ENCODE measurements around the gene PCGF1.

Gene PCGF1

DNA sequence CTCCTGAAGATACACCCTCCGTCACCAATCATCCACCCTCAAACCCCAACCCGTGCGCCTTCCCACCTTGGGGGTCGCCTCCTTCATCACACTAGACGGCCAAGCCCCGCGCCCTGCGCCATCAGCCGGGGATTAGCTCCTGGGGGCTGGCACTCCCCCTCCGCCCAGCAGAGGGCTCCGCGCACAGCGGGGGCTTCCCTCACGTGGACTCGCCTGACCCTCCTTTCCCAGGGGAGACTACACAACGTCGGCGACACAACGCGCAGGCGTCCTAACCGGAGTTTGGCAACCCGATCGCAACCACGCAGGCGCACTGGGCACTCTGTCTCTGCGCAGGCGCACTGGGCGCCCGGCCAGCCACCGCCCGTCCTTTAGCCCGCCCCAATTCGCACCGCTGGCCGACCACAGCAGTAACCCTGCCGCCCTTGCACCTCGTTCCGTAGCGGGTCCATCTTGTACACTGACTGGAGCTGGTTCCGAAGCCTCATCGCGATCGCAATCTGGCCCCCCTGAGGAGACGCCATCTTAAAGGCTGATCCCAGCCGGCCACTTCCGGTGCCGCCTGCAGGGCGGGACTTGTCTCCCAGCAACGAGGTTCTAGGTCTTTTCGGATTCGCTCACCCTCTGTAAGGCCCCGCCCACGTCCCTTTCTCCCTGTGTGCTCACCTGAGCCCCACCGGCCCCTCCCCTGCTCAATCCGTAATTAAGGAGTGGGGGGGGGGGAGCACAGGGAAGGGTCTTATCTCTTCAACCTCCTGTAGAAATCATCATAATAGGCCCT is at the start of gene PCGF1:
Gene PCGF1, minus strand, starts transcription at position 551 of the 781 bp plus-strand sequence. Its CDS starts 27 bp downstream, at position 524.
- FAIRE-seq, result peak; percentile 95
- peak; percentile 93 for DNase-seq (ENCODE audit: insufficient read length, low spot score)

DNA sequence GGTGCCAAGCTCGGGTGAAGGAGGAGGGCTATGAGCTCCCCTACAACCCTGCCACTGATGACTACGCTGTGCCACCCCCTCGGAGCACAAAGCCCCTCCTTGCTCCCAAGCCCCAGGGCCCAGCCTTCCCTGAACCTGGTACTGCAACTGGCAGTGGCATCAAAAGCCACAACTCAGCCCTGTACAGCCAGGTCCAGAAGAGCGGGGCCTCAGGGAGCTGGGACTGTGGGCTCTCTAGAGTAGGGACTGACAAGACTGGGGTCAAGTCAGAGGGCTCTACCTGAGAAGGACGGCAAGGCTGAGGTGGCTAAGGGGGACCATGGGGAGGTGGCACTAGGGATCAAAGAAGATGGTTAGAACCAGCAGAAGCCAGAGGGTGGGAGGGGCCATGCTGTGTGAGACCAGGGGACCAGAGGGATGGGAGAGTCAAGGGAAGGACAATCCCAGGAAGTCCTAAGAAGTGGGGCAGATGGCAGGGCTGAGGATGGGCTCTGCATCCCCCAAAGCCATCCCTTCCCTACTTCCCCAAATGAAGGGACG is 49.4 kb upstream of the PCGF1 start:
- DNase-seq (ENCODE audit: insufficient read length, low spot score) (no peak), FAIRE-seq (no peak)

DNA sequence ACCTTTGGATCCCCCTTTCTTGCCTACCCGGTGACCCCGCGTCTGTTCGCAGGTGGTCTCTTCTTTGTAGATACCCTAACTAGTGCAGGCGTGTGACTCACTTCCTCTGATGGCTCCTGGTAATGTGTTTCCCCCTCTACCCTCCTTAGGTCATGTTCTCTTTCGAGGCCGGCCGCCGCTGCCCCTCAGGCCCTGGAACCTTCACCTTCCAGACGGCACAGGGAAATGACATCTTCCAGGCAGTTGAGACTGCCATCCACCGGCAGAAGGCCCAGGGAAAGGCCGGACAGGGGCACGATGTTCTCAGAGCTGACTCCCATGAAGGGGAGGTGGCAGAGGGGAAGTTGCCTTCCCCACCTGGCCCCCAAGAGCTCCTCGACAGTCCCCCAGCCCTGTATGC is 48.7 kb upstream of the PCGF1 start:
- no peak for DNase-seq (ENCODE audit: insufficient read length, low spot score)
- no peak for FAIRE-seq

DNA sequence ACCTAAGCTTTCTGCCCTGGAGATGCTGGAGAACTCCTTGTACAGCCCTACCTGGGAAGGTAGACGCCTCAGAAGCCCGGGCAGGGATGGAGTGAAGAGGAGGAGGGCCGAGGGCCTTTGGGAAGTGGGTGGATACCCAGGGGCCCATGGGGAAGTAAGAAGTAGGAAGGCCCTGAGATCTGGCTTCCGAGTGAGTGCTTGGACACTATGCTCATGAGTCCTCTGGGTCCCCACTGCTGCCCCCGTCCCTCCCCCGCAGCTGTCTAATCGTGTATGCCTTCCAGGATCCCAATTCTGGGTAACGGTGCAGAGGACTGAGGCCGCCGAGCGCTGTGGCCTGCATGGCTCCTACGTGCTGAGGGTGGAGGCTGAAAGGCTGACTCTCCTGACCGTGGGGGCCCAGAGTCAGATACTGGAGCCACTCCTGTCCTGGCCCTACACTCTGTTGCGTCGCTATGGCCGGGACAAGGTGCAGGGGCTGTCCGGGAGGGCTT is 48.2 kb upstream of the PCGF1 start:
- no peak for FAIRE-seq
- DNase-seq (ENCODE audit: insufficient read length, low spot score), result no peak

DNA sequence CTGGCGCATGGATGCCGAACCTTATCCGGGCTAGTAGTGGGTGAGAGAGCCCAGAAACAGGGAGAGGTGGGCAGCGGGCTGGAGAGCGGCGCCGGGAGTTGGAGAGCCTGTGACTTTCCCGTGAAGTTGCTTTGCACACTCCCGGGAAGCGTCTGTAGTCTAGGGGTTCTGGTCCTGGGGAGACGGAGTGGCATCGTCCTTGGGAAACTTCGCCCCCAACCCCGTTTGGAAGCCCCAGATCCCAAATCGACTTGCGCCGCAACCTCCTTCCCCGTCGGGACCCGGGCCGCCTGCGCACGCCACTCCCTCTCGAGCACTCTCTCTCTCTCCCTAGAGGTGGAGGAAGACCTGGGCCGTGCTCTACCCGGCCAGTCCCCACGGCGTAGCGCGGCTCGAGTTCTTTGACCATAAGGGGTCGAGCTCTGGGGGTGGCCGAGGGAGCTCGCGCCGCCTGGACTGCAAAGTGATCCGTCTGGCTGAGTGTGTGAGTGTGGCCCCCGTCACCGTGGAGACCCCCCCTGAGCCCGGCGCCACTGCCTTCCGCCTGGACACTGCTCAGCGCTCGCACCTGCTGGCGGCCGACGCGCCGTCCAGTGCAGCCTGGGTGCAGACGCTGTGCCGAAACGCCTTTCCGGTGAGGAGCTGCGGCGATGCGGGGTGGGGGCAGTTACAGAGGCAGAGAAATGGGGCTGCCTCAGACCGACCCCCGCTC is 47.5 kb upstream of the PCGF1 start:
- DNase-seq (ENCODE audit: insufficient read length, low spot score) (peak; percentile 63), FAIRE-seq (peak; percentile 88)

DNA sequence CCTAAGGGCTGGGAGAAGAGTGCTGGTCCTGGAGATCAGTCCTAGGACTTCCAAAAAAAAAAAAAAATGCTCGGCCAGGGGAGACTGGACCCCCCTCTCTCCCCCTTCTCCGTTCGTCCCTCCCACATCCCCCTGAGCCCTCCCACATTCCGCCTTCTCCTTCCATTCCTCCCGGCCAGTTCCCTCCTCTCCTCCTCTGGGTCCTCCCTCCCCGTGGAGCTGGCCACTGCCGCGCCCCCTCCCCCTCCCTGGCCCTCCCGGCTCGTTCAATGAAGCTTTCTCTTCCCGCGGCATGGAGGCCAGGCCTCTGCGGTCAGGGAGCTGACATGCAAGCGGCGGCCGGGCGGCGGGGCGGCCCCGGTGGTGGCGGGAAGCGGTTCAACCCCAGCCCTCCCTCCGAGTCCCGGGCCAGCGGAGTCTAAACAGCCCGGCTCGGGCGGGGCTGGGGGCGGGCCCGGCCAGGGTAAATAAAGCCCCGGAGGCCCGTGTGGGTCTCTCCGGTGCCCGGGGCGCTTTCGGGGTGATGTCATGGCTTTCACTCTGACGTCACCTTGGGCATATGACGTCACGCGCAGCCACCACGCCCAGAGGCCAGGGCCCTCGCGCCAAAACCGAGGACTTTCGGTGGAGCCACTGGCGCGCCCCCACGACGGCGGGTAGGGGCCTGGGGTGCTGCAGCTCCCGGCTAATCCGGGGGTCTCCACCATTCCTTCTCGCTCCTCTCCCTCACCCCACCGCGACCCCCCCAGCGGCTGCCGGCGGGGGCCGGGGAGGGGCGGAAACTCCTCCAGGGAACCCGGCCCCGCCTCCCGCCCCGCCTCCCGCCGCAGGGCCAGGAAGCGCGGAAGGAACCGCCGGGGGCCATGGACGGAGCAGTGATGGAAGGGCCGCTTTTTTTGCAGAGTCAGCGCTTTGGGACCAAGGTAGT is 46.7 kb upstream of the PCGF1 start, which contains the start of the genes DOK1 and LOXL3:
Gene DOK1, plus strand, starts transcription at position 829 of the 928 bp plus-strand sequence. Its CDS starts 35 bp downstream, at position 864.
Gene LOXL3, minus strand, starts transcription at position 51 of the 928 bp plus-strand sequence. CDS start 1,308 bp downstream, outside the sequence.
- peak; percentile 87 for FAIRE-seq
- DNase-seq (ENCODE audit: insufficient read length, low spot score), result peak; percentile 75

DNA sequence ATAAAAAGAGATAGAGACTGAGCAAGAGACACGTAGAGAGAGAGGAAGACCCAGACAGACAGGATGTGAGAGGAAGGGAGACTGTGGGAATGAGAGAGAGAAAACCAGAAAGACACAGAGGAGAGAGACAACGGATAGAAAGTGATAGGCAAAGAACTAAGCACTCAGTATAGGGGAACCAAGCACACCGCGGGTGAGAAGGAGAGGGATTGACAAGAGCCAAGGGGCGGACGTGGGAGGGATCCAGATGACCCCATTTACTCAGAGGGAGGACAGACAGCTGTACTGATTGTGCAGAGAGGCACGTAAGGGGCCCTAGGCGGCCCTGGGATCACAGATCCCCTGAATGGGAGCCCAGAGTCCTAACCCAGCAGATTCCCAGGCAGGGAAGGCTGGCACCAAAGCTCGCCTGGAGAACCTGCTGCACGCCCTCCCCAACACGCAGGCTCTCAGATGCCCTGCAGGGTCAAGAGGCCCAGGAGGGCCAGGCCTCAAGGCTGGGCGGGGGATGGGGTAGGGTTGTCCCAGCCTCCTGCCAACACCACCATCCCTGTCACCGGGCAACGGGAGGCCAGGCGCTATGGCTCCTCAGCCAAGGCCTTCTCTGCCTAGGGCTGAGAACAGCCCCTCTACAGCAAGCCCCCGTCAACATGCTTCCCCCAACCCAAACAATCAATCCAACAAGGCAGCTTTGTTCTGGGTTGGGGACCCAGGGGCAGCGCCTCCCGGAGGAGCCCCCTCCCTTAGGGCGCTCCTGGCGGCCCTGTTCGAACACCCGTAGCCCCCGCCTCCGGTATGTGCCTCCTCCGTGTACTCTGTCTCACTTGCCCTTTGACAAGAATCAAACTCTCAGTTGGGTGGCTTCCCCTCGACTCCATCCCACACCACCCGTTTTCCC is 45.7 kb upstream of the PCGF1 start:
- FAIRE-seq (peak; percentile 68), DNase-seq (ENCODE audit: insufficient read length, low spot score) (no peak)

DNA sequence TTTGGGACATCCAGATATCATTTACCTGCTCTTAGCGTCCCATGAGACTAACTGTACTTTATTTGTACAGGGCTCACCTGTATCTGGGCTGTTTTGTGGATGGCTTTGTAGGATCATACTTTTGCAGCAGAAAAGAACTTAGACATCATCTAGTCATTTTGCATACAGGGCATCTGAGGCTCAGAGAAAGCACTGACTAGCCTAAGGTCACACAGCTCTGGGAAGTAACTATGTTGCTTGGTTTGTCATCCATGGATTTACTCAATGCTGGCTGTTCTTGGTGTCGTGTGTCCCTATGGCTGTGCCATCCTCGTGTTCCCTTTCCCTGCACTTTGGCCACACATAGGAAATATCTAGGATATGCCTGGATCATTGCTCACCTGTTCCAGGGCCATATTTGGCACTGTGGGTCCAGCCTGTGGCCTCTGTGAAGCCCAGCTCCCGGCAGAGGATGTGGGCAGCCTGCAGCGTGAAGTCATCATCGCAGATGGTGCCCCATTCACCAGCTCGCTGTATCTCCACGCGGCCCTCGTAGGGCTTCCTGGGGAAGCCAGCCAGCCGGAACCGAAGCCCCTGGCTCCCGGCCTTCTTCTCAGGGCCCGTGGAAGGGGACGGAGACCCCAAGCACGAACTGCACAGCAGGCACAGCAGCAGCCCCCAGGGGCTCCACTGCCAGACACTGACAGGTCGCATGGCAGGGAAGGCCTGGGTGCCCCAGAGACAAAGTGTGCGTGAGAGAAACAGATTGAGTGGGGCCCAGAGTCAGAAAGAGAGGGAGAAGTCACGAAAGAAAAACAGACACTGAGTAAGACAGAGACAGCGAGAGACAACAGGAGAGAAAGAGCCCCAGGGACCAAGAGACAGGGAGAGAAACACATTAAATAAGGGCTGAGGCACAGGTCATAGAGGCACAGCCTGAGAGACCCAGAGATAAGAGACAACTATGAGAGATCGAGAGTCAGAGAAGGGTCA is 44.7 kb upstream of the PCGF1 start:
- DNase-seq (ENCODE audit: insufficient read length, low spot score) (no peak), FAIRE-seq (peak; percentile 28)

DNA sequence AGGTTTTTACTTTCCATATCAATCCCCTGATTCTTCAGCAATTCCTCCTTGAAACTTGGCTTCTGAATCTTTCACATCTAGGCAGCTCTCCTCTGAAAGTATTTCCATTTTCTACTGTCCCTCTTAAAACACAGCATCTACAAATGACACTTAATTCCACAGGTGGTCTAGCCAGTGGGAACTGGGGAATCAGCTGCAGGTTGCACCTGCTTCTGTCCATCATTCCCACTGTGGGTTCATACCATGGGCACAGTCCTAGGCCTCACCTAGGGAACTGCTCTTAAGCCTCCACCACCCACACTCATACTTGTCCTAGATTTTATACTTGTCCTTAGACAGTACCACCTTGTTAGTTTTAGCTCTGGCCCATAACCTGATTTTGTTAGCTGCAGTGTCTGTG is 44.0 kb upstream of the PCGF1 start:
- FAIRE-seq, result no peak

DNA sequence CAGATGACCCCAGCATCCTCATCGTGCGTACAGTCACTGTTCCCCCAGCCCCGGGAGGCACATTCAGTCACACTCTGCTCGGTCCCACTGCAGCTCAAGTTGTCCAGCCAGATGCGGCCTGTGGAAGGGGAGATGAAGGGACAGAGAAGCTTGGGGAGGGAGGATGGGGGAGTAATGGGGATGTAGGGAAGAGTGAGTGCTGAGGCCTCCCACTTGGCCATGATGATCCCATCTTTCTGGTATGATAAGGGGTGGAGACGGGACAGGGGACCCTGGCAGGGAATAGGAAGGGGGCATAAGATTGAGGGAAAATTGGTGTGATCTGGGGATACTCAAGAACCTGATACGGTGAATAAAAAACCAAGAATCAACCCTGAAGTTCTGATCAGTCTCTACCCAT is 42.7 kb upstream of the PCGF1 start:
- DNase-seq (ENCODE audit: insufficient read length, low spot score) (no peak), FAIRE-seq (no peak)

More for the DNA sequence above, 44.0 kb upstream of the PCGF1 start:
- DNase-seq (ENCODE audit: insufficient read length, low spot score), result no peak

DNA sequence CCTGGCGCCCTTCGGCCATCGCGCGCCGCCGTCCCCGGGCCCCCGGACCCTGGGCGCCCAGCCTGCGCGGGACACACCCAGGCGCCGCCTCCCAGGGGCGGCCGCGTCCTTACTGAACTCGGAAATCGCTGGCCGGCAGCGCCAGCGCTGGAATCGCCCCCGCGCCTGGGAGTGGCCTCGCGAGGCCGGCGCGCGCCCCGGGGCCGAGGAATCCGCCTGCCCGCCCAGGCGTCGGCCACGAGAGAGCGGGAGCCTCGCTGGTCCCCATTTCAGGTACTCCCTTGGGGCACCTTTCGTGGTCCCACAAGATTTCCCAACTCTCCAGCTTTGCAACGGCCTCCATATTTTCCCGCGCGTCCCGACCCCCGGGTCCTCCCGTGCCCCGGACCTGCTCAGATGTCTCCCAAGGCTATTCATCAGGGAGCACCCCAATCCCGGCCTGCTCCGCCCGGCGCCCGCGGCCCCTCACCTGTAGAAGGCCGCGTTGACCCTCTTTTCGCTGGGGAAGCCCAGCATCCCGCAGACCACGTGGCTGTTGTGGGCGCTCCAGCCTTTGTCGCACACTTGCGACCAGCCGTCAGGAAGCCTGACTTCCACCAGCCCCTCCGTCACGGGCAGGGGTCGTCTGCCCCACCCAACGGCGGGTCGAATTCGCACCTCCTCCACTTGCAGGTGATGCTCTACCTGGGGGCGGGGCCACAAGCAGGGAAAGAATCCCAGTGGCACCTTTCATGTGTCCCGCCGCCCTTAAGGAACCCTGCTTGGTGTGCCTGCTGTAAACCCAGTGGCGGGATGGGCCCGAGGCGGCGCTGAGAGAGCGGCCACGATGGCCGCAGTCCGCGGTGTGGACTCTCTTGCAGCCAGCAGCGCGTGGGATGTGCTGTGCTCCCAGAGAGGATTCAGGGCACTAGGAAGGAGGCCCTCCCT is 41.7 kb upstream of the PCGF1 start:
- DNase-seq (ENCODE audit: insufficient read length, low spot score) (no peak), FAIRE-seq (no peak)

DNA sequence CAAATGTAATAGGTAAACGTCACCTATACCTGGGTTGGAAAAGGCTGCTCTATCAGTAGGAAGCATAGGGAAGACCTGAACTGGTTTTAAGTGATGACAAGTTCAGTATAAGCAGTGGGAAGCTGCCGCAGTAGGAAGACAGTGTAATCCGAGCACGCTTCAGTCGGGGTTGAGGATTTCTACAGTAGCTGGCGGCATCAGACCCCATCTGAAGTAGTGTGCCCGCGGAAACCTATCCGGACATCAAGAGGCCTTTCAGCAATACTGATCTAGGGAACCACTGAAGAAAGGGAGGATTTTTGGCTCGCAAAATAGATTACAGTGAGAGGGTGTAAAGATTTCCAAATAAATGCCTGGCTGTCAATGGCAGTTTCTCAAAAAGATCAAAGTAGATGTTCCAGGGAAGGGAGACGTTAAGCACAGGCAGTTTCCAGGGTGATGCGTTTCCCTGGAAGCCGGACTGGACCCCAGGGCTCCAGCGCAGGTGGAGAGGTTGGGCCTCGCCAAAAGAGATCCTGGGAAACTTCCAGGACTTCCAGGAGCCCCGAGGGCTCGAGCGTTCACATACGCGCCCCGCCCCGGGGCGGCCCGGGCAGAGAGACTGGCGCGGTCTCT is 40.9 kb upstream of the PCGF1 start:
- FAIRE-seq (no peak), DNase-seq (ENCODE audit: insufficient read length, low spot score) (no peak)

DNA sequence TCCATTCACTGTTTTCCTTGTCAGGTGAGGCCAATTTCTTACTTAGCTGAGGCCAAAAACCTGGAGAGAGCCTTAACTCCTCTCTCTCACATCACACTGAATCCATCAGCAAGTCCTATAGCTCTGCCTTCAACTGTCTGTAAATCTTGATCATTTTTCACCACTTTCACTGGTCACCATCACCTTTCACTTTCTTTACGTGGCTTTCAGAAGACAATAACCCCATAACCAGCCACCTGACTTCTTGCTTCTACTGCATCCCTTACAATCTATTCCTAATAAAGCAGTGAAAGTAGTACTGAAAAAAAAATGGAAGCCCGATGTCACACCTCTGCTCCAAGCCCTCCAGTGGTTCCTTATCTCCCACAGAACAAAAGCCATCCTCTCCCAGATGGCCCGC is 38.5 kb upstream of the PCGF1 start:
- FAIRE-seq, result no peak

DNA sequence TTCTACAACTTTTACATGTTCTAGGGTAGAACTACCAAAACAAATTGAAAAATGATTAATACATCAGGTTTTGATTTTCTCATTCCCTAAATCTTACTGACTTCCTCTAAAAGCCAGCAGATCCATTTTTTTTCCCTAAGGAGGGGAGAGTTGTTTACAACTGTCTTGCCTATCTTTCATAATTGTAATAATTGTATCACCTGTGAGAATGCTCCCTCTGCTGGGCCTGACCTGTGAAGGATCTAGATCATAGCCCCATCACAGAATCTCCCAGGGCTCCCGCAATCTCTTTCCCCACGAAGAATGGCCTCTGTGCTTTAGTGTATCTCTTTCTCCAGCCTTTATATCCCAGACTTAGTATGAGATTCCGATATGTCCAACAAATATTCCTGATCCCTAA is 37.1 kb upstream of the PCGF1 start:
- DNase-seq (ENCODE audit: insufficient read length, low spot score) (no peak), FAIRE-seq (no peak)

More for the DNA sequence above, 38.5 kb upstream of the PCGF1 start:
- DNase-seq (ENCODE audit: insufficient read length, low spot score), result no peak

DNA sequence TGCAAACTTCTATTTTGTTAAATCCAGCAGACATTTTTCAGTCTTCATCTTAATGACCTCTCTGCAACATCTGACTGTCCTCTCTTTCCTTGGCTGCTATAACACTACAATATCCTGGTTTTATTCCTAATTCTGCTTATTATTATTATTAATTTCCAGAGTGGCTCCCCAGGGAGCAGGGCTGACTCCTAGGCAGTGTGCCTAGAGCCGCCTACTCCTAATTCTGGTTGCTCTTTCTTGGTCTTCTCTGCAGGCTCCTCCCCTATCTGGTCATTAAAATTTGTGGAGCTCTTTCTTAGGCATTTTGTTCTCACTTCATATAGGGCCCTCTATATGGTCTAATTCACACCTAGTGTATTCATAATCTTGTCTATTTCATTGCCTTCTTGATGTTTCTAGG is 35.5 kb upstream of the PCGF1 start:
- DNase-seq (ENCODE audit: insufficient read length, low spot score) (no peak), FAIRE-seq (no peak)

DNA sequence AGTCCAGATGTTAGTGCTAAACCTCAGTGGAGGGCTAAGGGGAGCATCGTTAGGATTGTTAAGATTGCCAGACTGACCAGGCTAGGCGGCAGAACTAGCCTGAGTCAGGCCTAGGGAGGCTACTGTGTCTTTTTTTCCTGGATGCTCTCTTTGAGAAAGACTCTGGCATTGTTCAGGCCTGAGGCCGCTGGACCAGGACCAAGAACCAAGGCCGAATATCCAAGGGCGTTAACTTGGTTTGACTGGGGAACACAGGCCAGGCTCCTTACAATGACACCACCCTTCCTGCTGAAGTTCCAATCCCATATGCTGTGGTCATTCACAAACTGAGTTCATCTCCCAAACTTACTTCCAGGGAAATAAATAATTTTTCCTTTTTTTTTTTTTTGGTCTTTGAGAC is 32.8 kb upstream of the PCGF1 start:
- FAIRE-seq (no peak), DNase-seq (ENCODE audit: insufficient read length, low spot score) (no peak)

DNA sequence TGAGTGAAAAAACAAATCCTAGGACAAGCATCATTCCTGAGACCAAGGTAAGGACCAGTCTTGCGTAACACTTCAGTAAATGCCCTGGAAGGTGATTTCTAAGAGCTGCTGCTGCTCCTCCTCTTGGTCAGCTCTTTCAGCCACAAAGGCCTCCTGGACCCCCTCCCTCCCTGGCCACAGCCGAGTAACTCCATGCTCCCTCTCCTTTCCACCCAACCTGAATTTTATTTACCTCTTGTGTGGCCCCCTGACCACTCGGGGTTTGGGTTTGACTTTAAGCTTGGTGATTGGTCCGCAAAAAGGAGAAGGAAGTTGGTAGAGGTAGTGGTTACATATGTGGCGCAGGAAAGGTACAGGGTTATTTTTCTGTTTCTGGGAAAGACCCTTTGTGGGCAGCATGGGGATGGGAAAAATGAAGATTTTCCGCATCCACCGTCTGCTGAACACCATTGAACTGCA is 31.4 kb upstream of the PCGF1 start:
- FAIRE-seq (peak; percentile 74), DNase-seq (ENCODE audit: insufficient read length, low spot score) (no peak)

All from GM19239 (cell line).